ENCODE data around the gene C9orf50.

- TF ChIP-seq CTCF (IDR thresholded peaks at IDR 0.05), result no peak; the same call in 1 of the 2 replicates
- no peak for TF ChIP-seq POLR2AphosphoS5 (IDR thresholded peaks at IDR 0.05; ENCODE audit: low read depth, low read length)
- no peak for TF ChIP-seq TCF7L2 (IDR thresholded peaks at IDR 0.05; ENCODE audit: low read depth, low read length)
Measured at GRCh38 chr9:129569502-129570449, 51.1 kb downstream of the C9orf50 start.

Data from Panc1 (cell line).